WTC11 (cell line): Measurements from ENCODE around the gene TAF1D. TPM values are rescaled to one million over a fixed set of nuclear protein-coding genes. Genes with fewer than 3 reads are reported as not detected.

ENCODE experiments used
- AFF4 ChIP-seq: sonication (generic); formaldehyde crosslinking; IDR thresholded peaks from 2 replicates; pipeline ENCODE4 v1.8.1; 2023; ENCODE audit warnings: mild to moderate bottlenecking, missing genetic modification reagents, borderline replicate concordance
- ATF2 ChIP-seq: sonication (generic); formaldehyde crosslinking; IDR thresholded peaks from 2 replicates; pipeline ENCODE4 v1.8.1; 2022; ENCODE audit warnings: low read depth, missing genetic modification reagents, borderline replicate concordance
- CREM ChIP-seq: sonication (generic); formaldehyde crosslinking; IDR thresholded peaks from 2 replicates; pipeline ENCODE4 v1.8.1; 2022; ENCODE audit warnings: mild to moderate bottlenecking, missing genetic modification reagents, moderate library complexity
- ELF4 ChIP-seq: sonication (generic); formaldehyde crosslinking; IDR thresholded peaks from 2 replicates; pipeline ENCODE4 v1.8.1; 2022; ENCODE audit warnings: low read depth, mild to moderate bottlenecking, moderate library complexity, missing genetic modification reagents
- EMX1 ChIP-seq: fragments of 250-450 bp; sonication (Bioruptor Pico); IDR thresholded peaks from 2 replicates; pipeline ENCODE4 v1.8.0; 2021; ENCODE audit warnings: mild to moderate bottlenecking
- ESRRA ChIP-seq: sonication (generic); formaldehyde crosslinking; IDR thresholded peaks from 2 replicates; pipeline ENCODE4 v1.8.1; 2022; ENCODE audit warnings: mild to moderate bottlenecking, missing genetic modification reagents, borderline replicate concordance
- ETV6 ChIP-seq: sonication (generic); formaldehyde crosslinking; IDR thresholded peaks from 2 replicates; pipeline ENCODE4 v1.8.1; 2022; ENCODE audit warnings: mild to moderate bottlenecking, missing genetic modification reagents
- FOXJ3 ChIP-seq: sonication (generic); formaldehyde crosslinking; IDR thresholded peaks from 2 replicates; pipeline ENCODE4 v1.9.0; 2021; ENCODE audit warnings: missing genetic modification reagents, mild to moderate bottlenecking, borderline replicate concordance
- FOXP1 ChIP-seq: sonication (generic); formaldehyde crosslinking; IDR thresholded peaks from 2 replicates; pipeline ENCODE4 v1.8.0; 2022; ENCODE audit warnings: missing genetic modification reagents, mild to moderate bottlenecking, moderate library complexity, borderline replicate concordance
- GABPB1 ChIP-seq: sonication (generic); formaldehyde crosslinking; IDR thresholded peaks from 2 replicates; pipeline ENCODE4 v1.8.1; 2023; ENCODE audit warnings: mild to moderate bottlenecking, missing genetic modification reagents
- IRF2 ChIP-seq: sonication (generic); formaldehyde crosslinking; IDR thresholded peaks from 2 replicates; pipeline ENCODE4 v1.8.0; 2022; ENCODE audit warnings: low read depth, missing genetic modification reagents, borderline replicate concordance
- MYBL2 ChIP-seq: sonication (generic); formaldehyde crosslinking; IDR thresholded peaks from 2 replicates; pipeline ENCODE4 v1.8.1; 2023; ENCODE audit warnings: mild to moderate bottlenecking, moderate library complexity, missing genetic modification reagents
- NFE2L1 ChIP-seq: sonication (generic); formaldehyde crosslinking; IDR thresholded peaks from 2 replicates; pipeline ENCODE4 v1.8.1; 2023; ENCODE audit warnings: missing genetic modification reagents
- NFYB ChIP-seq: sonication (generic); formaldehyde crosslinking; conservative IDR thresholded peaks from 2 replicates; pipeline ENCODE4 v1.8.0; 2022; ENCODE audit warnings: low read depth, missing genetic modification reagents
- NR1H2 ChIP-seq: sonication (generic); formaldehyde crosslinking; IDR thresholded peaks from 2 replicates; pipeline ENCODE4 v1.9.0; 2021; ENCODE audit warnings: mild to moderate bottlenecking, moderate library complexity, missing genetic modification reagents
- NR3C1 ChIP-seq: sonication (generic); formaldehyde crosslinking; conservative IDR thresholded peaks from 2 replicates; pipeline ENCODE4 v1.8.1; 2023; ENCODE audit warnings: low read depth, mild to moderate bottlenecking, missing genetic modification reagents
- PRRX2 ChIP-seq: fragments of 250-450 bp; sonication (Bioruptor Pico); IDR thresholded peaks from 2 replicates; pipeline ENCODE4 v1.8.0; 2021; ENCODE audit warnings: mild to moderate bottlenecking
- TCF7 ChIP-seq: sonication (generic); formaldehyde crosslinking; IDR thresholded peaks from 2 replicates; pipeline ENCODE4 v1.8.0; 2022; ENCODE audit warnings: mild to moderate bottlenecking, low read depth, missing genetic modification reagents, moderate library complexity
- ZBTB21 ChIP-seq: sonication (generic); formaldehyde crosslinking; IDR thresholded peaks from 2 replicates; pipeline ENCODE4 v1.8.1; 2023; ENCODE audit warnings: mild to moderate bottlenecking, missing genetic modification reagents, borderline replicate concordance
- ZNF121 ChIP-seq: sonication (generic); formaldehyde crosslinking; IDR thresholded peaks from 2 replicates; pipeline ENCODE4 v1.8.0; 2023; ENCODE audit warnings: missing genetic modification reagents
- ZNF232 ChIP-seq: sonication (generic); formaldehyde crosslinking; IDR thresholded peaks from 2 replicates; pipeline ENCODE4 v1.8.0; 2022; ENCODE audit warnings: mild to moderate bottlenecking, missing genetic modification reagents
- ZNF317 ChIP-seq: sonication (generic); formaldehyde crosslinking; IDR thresholded peaks from 2 replicates; pipeline ENCODE4 v1.8.1; 2023; ENCODE audit warnings: low read depth, mild to moderate bottlenecking, moderate library complexity, missing genetic modification reagents, borderline replicate concordance
- ZNF671 ChIP-seq: fragments of 250-450 bp; sonication (Bioruptor Pico); IDR thresholded peaks from 2 replicates; pipeline ENCODE4 v1.8.0; 2021; ENCODE audit warnings: mild to moderate bottlenecking
- total RNA-seq: library from RNA; stranded (reverse); gene quantifications from 3 replicates; pipeline ENCODE4 v1.2.3, GENCODE V29; 2021
- TF ChIP-seq, protein P1 (sequence below): fragments of 250-450 bp; sonication (Bioruptor Pico); IDR thresholded peaks from 2 replicates; pipeline ENCODE4 v1.9.0; 2021; ENCODE audit warnings: mild to moderate bottlenecking
- TF ChIP-seq, protein P2 (sequence below): sonication (generic); formaldehyde crosslinking; IDR thresholded peaks from 2 replicates; pipeline ENCODE4 v1.8.1; 2022; ENCODE audit warnings: missing genetic modification reagents, borderline replicate concordance
- TF ChIP-seq, protein P3 (sequence below): sonication (generic); formaldehyde crosslinking; IDR thresholded peaks from 2 replicates; pipeline ENCODE4 v1.8.0; 2022; ENCODE audit warnings: mild to moderate bottlenecking, missing genetic modification reagents
- TF ChIP-seq, protein P4 (sequence below): sonication (generic); formaldehyde crosslinking; IDR thresholded peaks from 2 replicates; pipeline ENCODE4 v1.8.0; 2022; ENCODE audit warnings: mild to moderate bottlenecking, missing genetic modification reagents
- TF ChIP-seq, protein P5 (sequence below): fragments of 200-600 bp; IDR thresholded peaks from 2 replicates; pipeline ENCODE4 v1.8.0; 2022; ENCODE audit warnings: antibody characterized with exemption

Gene TAF1D
- total RNA-seq, 1 experiment from 2014 or later = 223 TPM

GRCh38 chr11:93784145-93784934, 43.0 kb upstream of the TAF1D start, which contains the start of gene MED17 (continued):
- 0 out of 2 replicates have a peak, but pooled peaks have one; percentile 24 for TF ChIP-seq AFF4 (CRISPR knock-in tag)
- no peak for TF ChIP-seq FOXJ3 (CRISPR knock-in tag)
- TF ChIP-seq GABPB1 (CRISPR knock-in tag) = peak; percentile 44; the same call in 1 of the 2 replicates
- 0 out of 2 replicates have a peak, but pooled peaks have one; percentile 19 for TF ChIP-seq PRRX2
- peak; percentile 78; the same call in 1 of the 2 replicates for TF ChIP-seq FOXP1
- peak; percentile 73 for TF ChIP-seq MYBL2 (CRISPR knock-in tag)
- TF ChIP-seq NFYB (CRISPR knock-in tag) = no peak
- TF ChIP-seq EMX1 (CRISPR knock-in tag) = no peak
- TF ChIP-seq NR1H2 (CRISPR knock-in tag) = no peak
- TF ChIP-seq ATF2 (CRISPR knock-in tag) = no peak
- TF ChIP-seq, protein P1, sequence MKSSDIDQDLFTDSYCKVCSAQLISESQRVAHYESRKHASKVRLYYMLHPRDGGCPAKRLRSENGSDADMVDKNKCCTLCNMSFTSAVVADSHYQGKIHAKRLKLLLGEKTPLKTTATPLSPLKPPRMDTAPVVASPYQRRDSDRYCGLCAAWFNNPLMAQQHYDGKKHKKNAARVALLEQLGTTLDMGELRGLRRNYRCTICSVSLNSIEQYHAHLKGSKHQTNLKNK (CRISPR knock-in tag) = no peak
- TF ChIP-seq, protein P2, sequence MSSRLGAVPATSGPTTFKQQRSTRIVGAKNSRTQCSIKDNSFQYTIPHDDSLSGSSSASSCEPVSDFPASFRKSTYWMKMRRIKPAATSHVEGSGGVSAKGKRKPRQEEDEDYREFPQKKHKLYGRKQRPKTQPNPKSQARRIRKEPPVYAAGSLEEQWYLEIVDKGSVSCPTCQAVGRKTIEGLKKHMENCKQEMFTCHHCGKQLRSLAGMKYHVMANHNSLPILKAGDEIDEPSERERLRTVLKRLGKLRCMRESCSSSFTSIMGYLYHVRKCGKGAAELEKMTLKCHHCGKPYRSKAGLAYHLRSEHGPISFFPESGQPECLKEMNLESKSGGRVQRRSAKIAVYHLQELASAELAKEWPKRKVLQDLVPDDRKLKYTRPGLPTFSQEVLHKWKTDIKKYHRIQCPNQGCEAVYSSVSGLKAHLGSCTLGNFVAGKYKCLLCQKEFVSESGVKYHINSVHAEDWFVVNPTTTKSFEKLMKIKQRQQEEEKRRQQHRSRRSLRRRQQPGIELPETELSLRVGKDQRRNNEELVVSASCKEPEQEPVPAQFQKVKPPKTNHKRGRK (CRISPR knock-in tag) = no peak
- TF ChIP-seq, protein P3, sequence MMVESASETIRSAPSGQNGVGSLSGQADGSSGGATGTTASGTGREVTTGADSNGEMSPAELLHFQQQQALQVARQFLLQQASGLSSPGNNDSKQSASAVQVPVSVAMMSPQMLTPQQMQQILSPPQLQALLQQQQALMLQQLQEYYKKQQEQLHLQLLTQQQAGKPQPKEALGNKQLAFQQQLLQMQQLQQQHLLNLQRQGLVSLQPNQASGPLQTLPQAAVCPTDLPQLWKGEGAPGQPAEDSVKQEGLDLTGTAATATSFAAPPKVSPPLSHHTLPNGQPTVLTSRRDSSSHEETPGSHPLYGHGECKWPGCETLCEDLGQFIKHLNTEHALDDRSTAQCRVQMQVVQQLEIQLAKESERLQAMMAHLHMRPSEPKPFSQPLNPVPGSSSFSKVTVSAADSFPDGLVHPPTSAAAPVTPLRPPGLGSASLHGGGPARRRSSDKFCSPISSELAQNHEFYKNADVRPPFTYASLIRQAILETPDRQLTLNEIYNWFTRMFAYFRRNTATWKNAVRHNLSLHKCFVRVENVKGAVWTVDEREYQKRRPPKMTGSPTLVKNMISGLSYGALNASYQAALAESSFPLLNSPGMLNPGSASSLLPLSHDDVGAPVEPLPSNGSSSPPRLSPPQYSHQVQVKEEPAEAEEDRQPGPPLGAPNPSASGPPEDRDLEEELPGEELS = peak; percentile 49; the same call in 1 of the 2 replicates
- TF ChIP-seq ZNF232 (CRISPR knock-in tag) = 0 out of 2 replicates have a peak, but pooled peaks have one; percentile 37
- no peak for TF ChIP-seq ZBTB21 (CRISPR knock-in tag)
- TF ChIP-seq ETV6 (CRISPR knock-in tag) = peak; percentile 27; the same call in 1 of the 2 replicates
- TF ChIP-seq, protein P4, sequence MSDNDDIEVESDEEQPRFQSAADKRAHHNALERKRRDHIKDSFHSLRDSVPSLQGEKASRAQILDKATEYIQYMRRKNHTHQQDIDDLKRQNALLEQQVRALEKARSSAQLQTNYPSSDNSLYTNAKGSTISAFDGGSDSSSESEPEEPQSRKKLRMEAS (CRISPR knock-in tag) = peak; percentile 74; the same call in 1 of the 2 replicates
- no peak for TF ChIP-seq TCF7 (CRISPR knock-in tag)
- TF ChIP-seq, protein P5, sequence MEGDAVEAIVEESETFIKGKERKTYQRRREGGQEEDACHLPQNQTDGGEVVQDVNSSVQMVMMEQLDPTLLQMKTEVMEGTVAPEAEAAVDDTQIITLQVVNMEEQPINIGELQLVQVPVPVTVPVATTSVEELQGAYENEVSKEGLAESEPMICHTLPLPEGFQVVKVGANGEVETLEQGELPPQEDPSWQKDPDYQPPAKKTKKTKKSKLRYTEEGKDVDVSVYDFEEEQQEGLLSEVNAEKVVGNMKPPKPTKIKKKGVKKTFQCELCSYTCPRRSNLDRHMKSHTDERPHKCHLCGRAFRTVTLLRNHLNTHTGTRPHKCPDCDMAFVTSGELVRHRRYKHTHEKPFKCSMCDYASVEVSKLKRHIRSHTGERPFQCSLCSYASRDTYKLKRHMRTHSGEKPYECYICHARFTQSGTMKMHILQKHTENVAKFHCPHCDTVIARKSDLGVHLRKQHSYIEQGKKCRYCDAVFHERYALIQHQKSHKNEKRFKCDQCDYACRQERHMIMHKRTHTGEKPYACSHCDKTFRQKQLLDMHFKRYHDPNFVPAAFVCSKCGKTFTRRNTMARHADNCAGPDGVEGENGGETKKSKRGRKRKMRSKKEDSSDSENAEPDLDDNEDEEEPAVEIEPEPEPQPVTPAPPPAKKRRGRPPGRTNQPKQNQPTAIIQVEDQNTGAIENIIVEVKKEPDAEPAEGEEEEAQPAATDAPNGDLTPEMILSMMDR = no peak
- peak; percentile 20; the same call in 1 of the 2 replicates for TF ChIP-seq ZNF121 (CRISPR knock-in tag)
- no peak for TF ChIP-seq ESRRA (CRISPR knock-in tag)
- TF ChIP-seq ZNF317 (CRISPR knock-in tag) = 0 out of 2 replicates have a peak, but pooled peaks have one; percentile 7
- no peak for TF ChIP-seq IRF2 (CRISPR knock-in tag)
- TF ChIP-seq ELF4 (CRISPR knock-in tag) = no peak
- TF ChIP-seq NR3C1 (CRISPR knock-in tag) = no peak
- peak; percentile 54; the same call in 1 of the 2 replicates for TF ChIP-seq CREM (CRISPR knock-in tag)
- TF ChIP-seq NFE2L1 (CRISPR knock-in tag) = no peak
- TF ChIP-seq ZNF671 (CRISPR knock-in tag) = no peak
